Posterior cingulate gyrus (tissue), 11 donors: ENCODE data around the gene CLEC16A.
A peak's percentile ranks its signal among the peaks of the same experiment; 100 is the strongest.

Experiments used
- DNase-seq, 10 donors: peaks; one replicate each; pipeline versions ENCODE4 v3.0.0 to v3.0.0-alpha.2; 2020 to 2021; ENCODE audit warnings: mixed read lengths in 3 of 10
- intact Hi-C: fragments of 100-400 bp; cut with DNase I; formaldehyde crosslinking; loops from one replicate; pipeline ENCODE4 v1.15.1; 2023

CLEC16A gene, protein sequence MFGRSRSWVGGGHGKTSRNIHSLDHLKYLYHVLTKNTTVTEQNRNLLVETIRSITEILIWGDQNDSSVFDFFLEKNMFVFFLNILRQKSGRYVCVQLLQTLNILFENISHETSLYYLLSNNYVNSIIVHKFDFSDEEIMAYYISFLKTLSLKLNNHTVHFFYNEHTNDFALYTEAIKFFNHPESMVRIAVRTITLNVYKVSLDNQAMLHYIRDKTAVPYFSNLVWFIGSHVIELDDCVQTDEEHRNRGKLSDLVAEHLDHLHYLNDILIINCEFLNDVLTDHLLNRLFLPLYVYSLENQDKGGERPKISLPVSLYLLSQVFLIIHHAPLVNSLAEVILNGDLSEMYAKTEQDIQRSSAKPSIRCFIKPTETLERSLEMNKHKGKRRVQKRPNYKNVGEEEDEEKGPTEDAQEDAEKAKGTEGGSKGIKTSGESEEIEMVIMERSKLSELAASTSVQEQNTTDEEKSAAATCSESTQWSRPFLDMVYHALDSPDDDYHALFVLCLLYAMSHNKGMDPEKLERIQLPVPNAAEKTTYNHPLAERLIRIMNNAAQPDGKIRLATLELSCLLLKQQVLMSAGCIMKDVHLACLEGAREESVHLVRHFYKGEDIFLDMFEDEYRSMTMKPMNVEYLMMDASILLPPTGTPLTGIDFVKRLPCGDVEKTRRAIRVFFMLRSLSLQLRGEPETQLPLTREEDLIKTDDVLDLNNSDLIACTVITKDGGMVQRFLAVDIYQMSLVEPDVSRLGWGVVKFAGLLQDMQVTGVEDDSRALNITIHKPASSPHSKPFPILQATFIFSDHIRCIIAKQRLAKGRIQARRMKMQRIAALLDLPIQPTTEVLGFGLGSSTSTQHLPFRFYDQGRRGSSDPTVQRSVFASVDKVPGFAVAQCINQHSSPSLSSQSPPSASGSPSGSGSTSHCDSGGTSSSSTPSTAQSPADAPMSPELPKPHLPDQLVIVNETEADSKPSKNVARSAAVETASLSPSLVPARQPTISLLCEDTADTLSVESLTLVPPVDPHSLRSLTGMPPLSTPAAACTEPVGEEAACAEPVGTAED

DNA sequence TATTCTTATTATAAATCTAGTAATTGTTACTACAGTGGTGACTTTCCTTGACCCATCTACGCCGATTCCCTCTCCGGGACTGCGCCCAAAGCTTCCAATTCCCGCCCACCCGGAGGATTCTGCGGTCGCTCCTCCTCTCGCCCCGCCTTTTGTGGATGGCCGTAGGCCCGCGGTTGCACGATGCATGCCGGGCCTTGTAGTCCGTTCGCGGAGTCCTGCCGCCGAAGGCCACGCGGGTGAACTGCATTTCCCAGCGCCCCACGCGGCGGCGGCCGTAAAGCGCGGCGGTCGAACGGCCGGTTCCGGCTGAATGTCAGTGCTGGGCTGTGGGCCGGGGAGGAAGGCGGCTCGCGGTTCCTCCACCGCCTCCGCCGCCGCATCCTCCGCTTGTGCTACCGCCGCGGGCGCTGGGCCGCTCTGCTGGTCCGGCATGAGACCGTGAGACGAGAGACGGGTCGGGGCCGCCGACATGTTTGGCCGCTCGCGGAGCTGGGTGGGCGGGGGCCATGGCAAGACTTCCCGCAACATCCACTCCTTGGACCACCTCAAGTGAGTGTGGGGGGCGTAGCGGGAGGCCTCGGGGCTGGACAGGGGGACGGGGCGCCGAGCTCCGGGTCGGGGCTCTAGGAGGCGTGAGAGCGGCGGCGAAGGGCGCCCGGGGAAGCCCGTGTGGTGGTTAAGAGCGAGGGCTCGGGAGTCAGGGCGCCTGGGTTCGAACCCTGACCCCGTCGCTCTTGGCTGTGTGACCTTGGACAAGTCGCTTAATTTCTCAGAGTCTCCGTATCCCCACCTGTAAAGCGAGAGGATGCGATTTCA is at the start of gene CLEC16A:
CLEC16A (plus strand) TSS at position 316 of the 816 bp plus-strand sequence; CDS start at position 470, 154 bp downstream.
- intact Hi-C loops: no loop called here
- peak; percentile 97 to 100 (median 99) for DNase-seq

DNA sequence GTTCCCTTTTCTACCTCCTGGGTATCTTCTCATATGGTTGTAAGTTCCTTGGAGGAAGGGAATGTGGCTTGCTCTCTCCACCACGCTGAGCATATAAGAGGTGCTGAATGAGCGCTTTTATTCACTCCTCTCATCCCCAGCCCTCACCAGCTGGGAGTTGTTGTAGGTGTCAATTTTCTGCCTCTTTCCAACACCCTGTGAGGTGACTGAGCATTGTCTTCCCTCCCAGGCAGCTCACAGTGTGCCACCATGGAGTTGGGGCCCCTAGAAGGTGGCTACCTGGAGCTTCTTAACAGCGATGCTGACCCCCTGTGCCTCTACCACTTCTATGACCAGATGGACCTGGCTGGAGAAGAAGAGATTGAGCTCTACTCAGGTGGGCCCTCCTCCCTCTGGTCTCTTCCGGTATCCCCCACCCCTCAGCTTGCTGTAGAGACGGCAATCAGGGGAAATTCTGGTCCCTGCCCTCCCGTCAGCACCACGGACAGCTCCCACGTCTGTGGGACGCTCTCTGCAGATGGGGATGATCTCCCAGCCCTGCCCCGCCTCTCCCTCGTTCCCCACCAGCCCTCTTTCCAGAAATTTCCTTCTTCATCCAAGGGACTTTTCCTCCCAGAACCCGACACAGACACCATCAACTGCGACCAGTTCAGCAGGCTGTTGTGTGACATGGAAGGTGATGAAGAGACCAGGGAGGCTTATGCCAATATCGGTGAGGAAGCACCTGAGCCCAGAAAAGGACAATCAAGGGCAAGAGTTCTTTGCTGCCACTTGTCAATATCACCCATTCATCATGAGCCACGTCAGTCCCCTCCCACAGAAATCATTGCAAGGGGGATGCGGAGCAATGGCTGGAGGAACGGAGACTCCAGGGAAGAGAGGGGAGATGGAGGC is 49.1 kb upstream of the CLEC16A start:
- no peak for DNase-seq
- intact Hi-C loops: no loop called here

DNA sequence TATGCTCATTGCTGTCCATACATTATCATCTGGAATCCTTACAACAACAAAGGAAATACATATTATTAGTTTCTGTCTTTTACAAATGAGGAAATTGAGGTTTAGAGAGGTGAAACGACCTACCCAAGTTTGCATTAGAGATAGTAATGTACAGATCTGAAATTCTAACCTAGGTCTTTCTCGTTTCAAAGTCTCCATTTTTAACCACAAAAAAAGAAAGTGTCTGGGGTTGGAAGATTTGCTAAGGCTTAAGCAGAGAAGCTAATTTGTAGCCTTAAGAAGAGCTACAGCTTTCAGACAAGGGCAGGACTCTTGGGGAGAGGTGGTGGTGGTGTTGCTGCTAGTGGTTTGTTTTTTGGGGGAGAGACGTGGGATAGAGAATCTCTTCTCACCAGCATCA is 48.2 kb upstream of the CLEC16A start:
- DNase-seq: no peak
- intact Hi-C loops: no loop called here

DNA sequence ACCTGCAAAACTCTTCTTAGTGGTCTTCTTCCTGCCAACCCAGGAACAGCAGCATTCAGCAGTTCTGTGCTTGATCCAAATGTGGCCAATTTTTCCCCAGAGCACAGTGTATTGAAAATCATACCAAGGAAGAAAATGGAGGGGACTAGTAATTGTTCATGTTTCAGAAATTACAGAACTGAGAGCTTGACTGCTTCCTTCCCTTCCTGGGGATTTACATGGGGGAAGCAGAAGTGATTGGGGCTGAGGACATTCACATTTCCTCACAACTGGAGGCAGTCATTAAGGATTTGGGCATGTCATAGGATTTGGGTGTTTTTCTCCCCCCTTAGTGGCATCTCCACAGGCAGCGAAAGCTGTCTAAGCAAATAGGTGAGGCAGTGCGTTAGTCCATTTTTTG is 47.6 kb upstream of the CLEC16A start:
- intact Hi-C loops: no loop called here

DNA sequence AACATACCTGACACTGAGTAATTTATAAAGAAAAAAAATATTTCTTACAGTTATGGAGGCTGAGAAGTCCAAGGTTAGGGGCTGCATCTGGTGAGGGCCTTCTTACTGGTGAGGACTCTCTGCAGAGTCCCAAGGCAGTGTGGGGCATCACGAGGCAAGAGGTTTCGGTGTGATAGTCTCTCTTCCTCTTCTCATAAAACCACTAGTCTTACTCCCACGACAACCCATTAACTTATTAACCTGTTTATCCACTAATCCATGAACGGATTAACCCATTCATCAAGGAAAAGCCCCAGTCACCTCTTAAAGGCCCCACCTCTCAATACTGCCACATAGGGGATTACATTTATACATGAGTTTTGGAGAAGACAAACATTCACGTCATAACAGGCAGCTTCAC is 47.2 kb upstream of the CLEC16A start:
- DNase-seq: no peak
- intact Hi-C loops: no loop called here

More for the DNA sequence above, 47.6 kb upstream of the CLEC16A start:
- no peak for DNase-seq

DNA sequence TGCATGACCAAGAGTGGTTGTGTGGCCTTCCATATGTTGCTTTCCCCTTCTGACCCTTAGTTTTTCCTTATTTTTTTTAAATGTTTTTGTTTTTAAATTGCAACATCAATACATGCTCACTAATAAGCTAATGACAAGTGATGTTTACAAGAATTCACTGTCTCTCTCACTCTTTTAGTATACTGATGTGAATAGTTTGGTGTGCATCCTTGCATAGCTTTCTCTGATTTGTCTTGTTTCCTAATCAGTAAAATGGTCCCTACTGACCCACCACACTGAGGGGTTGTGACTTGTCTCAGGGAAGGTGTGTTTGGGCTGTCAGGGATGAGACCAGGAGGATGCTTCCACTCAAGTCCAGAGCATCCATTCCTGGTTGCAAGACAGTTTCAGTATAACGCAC is 41.4 kb upstream of the CLEC16A start:
- intact Hi-C loops: no loop called here
- DNase-seq: no peak

DNA sequence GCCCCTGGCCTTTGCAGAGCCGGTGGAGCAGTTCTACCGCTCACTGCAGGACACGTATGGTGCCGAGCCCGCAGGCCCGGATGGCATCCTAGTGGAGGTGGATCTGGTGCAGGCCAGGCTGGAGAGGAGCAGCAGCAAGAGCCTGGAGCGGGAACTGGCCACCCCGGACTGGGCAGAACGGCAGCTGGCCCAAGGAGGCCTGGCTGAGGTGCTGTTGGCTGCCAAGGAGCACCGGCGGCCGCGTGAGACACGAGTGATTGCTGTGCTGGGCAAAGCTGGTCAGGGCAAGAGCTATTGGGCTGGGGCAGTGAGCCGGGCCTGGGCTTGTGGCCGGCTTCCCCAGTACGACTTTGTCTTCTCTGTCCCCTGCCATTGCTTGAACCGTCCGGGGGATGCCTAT is 37.9 kb upstream of the CLEC16A start:
- DNase-seq: peak in 2 of 10 donors; percentile 84
- intact Hi-C loops: no loop called here

DNA sequence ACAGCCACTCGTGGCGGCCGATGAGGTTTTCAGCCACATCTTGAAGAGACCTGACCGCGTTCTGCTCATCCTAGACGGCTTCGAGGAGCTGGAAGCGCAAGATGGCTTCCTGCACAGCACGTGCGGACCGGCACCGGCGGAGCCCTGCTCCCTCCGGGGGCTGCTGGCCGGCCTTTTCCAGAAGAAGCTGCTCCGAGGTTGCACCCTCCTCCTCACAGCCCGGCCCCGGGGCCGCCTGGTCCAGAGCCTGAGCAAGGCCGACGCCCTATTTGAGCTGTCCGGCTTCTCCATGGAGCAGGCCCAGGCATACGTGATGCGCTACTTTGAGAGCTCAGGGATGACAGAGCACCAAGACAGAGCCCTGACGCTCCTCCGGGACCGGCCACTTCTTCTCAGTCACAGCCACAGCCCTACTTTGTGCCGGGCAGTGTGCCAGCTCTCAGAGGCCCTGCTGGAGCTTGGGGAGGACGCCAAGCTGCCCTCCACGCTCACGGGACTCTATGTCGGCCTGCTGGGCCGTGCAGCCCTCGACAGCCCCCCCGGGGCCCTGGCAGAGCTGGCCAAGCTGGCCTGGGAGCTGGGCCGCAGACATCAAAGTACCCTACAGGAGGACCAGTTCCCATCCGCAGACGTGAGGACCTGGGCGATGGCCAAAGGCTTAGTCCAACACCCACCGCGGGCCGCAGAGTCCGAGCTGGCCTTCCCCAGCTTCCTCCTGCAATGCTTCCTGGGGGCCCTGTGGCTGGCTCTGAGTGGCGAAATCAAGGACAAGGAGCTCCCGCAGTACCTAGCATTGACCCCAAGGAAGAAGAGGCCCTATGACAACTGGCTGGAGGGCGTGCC is 37.2 kb upstream of the CLEC16A start:
- peak in 2 of 10 donors; percentile 28 to 84 for DNase-seq
- intact Hi-C loops: no loop called here

DNA sequence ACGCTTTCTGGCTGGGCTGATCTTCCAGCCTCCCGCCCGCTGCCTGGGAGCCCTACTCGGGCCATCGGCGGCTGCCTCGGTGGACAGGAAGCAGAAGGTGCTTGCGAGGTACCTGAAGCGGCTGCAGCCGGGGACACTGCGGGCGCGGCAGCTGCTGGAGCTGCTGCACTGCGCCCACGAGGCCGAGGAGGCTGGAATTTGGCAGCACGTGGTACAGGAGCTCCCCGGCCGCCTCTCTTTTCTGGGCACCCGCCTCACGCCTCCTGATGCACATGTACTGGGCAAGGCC is 36.7 kb upstream of the CLEC16A start:
- no peak for DNase-seq
- intact Hi-C loops: no loop called here

DNA sequence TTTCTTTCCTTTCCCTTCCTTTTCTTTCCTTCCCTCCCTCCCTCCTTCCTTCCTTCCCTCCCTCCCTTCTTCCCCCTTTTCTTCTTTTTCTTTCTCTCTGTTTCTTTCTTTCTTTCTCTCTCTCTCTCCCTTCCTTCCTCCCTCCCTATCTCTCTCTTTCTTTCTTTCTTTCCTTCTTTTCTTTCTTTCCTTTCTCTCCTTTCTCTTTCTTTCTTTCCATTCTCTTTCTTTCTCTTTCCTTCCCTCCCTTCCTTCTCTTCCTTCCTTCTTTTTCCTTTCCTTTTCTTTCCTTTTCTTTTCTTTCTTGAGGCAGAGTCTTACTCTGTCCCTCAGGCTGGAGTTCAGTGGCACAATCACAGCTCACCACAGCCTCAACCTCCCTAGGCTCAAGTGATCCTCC is 33.1 kb upstream of the CLEC16A start:
- no peak for DNase-seq
- intact Hi-C loops: no loop called here

DNA sequence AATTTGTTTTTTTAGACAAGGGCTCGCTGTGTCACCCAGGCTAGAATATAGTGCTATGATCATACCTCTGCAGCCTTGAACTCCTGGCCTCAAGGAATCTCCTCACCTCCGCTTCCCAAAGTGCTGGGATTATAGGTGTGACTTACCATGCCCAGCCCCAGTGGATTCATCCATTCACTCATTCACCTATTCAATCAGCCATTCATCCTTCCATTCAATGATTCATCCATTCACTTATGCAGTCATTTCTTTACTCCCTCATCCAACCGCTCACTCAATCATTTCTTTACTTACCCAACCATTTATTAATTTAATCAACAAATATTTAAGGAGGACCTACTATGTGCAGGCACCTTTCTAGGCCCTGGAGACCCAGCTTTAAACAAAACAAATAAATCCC is 27.8 kb upstream of the CLEC16A start:
- no peak for DNase-seq
- intact Hi-C loops: loop anchor here (5.0 kb wide), 2 partner anchors 174 to 399 kb away; partner anchors contain the start of gene NUBP1

DNA sequence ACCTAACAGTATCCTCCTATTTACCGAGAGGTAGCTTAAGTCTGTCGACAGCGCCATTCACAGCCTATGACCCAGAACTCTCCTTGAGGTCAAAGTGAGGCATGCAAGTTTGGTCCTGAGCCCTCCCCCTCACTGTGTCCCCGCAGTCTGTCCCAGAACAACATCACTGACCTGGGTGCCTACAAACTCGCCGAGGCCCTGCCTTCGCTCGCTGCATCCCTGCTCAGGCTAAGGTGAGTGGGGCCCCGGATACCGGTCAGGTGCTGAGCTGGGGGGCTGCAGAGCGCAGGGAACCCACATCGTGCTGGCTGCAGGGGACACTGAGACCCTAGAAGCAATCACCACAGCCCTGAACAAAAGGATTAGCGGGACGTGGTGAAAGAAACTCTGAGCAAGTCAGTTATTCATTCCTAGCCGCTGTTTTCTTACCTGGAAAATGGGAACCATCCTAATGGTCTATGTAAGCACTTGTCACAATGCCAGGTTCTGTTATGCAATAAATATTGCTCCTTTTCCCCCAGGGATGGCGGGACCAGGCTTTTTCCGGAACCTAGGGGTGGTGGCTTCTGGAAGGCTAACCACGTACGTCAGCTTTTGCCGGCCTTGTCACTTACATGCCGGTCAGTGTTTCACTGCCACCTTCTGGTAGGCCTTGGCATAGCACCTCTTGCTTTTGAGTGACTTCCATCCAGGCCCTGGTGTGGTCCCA is 25.9 kb upstream of the CLEC16A start:
- intact Hi-C loops: loop anchor here (5.0 kb wide), 2 partner anchors 176 to 401 kb away; partner anchors contain the start of gene NUBP1
- DNase-seq: peak; percentile 73 to 96 (median 90)

DNA sequence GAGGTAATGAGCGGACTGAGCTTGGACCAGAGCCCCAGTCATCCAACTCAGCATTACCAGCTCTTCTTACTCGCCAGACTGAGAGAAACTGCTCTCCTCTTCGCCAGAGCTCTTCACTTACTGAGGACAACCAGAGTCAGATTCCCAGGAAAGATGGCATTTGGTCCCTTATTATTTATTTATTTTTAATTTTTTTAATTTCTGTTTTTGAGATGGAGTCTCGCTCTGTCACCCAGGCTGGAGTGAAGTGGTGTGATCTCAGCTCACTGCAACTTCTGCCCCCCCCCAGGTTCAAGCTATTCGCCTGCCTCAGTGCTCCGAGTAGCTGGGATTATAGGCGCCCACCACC is 25.4 kb upstream of the CLEC16A start:
- DNase-seq: no peak
- intact Hi-C loops: loop anchor here (5.0 kb wide), 2 partner anchors 177 to 402 kb away; partner anchors contain the start of gene NUBP1

DNA sequence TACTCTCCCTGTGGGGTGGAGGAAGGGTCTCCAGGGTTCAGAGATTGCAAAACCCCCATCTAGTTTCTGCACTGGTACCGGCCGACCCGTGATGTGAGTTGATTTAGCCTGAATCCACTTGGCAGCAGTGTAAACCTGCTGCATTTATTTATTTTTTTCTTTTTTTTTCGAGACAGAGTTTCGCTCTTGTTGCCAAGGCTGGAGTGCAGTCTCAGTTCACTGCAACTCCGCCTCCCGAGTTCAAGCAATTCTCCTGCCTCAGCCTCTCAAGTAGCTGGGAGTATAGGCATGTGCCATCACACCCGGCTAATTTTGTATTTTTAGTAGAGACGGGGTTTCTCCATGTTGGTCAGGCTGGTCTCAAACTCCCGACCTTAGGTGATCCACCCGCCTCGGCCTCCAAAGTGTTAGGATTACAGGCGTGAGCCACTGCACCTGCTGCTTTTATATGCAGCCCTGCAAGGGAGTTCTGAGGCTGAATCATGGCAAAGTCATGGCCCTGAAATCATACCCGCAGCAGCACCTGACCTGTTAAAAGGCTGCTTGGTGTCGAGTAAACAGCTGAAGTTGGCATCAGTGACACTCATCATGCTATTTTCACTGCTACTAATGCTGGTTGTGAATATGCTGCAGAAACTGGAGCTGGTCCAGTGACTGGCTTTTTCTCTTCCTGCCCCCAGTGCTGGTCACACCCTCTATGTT is 23.5 kb upstream of the CLEC16A start:
- DNase-seq: no peak
- intact Hi-C loops: loop anchor here (5.0 kb wide), 1 partner anchor 169 kb away; no protein-coding TSS in a partner anchor

DNA sequence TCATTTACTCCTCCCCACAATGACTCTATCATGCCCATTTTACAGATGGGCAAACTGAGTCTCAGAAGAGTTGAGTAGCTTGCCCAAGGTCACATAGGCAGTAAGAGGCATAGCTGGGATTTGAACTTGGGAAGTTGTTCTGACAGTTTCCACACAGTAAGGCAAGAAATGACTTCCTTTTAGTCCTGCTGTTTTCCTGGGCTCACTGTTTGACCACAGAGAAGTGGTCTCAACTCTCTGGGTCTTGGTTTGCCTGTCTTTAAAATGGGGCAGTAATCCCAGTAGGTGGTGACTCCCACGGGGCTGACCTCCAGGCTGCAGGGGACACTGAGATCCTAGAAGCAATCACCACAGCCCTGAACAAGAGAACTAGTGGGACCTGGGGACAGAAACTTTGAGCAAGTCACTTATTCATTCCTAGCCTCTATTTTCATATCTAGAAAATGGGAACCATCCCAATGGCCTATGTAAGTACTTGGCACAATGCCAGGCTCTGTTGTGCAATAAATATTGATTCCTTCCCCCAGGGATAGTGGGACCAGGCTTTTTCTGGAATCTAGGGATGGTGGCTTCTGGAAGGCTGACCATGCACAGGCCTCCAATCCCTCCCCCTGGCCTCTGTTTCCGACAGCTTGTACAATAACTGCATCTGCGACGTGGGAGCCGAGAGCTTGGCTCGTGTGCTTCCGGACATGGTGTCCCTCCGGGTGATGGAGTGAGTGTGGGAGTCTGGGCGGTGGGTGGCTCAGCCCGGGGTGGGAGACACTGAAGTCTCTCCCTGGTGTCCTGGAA is 22.6 kb upstream of the CLEC16A start:
- DNase-seq: no peak
- intact Hi-C loops: loop anchor here (5.0 kb wide), 1 partner anchor 169 kb away; no protein-coding TSS in a partner anchor
